DOHH2 (cell line): Measurements from ENCODE around the gene TAF1C.

Experiments used
- H3F3A ChIP-seq: fragments of 200-600 bp; sonication (generic), shearing (Covaris generic); 2 replicates; pipeline ENCODE4 v1.6.0; 2016; ENCODE audit warnings: antibody characterized with exemption, mild to moderate bottlenecking; ENCODE audit not compliant: control insufficient read depth, insufficient read depth
- H3K27ac ChIP-seq: fragments of 200-600 bp; sonication (generic); 2 replicates; pipeline ENCODE4 v1.5.1; 2014; ENCODE audit warnings: low read depth, mild to moderate bottlenecking, low read length, moderate library complexity
- H3K27me3 ChIP-seq: fragments of 200-600 bp; sonication (generic); 2 replicates; pipeline ENCODE4 v1.6.1; 2014; ENCODE audit warnings: mild to moderate bottlenecking, low read length, mixed read lengths; ENCODE audit not compliant: control insufficient read depth
- H3K36me3 ChIP-seq: fragments of 200-600 bp; sonication (generic); 2 replicates; pipeline ENCODE4 v1.6.1; 2014; ENCODE audit warnings: mild to moderate bottlenecking, low read length, moderate library complexity, mixed read lengths; ENCODE audit not compliant: control insufficient read depth
- H3K4me1 ChIP-seq: fragments of 200-600 bp; sonication (generic); 2 replicates; pipeline ENCODE4 v1.6.1; 2014; ENCODE audit warnings: mild to moderate bottlenecking, low read length, mixed read lengths; ENCODE audit not compliant: control insufficient read depth
- H3K4me2 ChIP-seq: fragments of 200-600 bp; sonication (generic); 2 replicates; pipeline ENCODE4 v1.6.0; 2014; ENCODE audit warnings: mild to moderate bottlenecking, low read length, moderate library complexity
- H3K4me3 ChIP-seq: fragments of 200-600 bp; sonication (generic); 2 replicates; pipeline ENCODE4 v1.5.1; 2014; ENCODE audit warnings: mild to moderate bottlenecking, low read length, mixed read lengths
- H3K79me2 ChIP-seq: fragments of 200-600 bp; sonication (generic); 2 replicates; pipeline ENCODE4 v1.6.1; 2014; ENCODE audit warnings: mild to moderate bottlenecking, low read length, mixed read lengths; ENCODE audit not compliant: control insufficient read depth
- H3K9me2 ChIP-seq: fragments of 200-600 bp; sonication (generic); replicated peaks from 2 replicates; pipeline ENCODE4 v1.6.1; 2014; ENCODE audit warnings: mild to moderate bottlenecking, low read length, mixed read lengths; ENCODE audit not compliant: control insufficient read depth
- H3K9me3 ChIP-seq: fragments of 200-600 bp; sonication (generic); 2 replicates; pipeline ENCODE4 v1.6.1; 2014; ENCODE audit warnings: antibody characterized with exemption, low read length, mixed read lengths; ENCODE audit not compliant: control insufficient read depth, insufficient read depth
- H4K20me1 ChIP-seq: fragments of 200-600 bp; sonication (generic); 2 replicates; pipeline ENCODE4 v1.6.0; 2014; ENCODE audit warnings: low read depth, mild to moderate bottlenecking, antibody characterized with exemption, low read length, moderate library complexity; ENCODE audit not compliant: control insufficient read depth, insufficient read depth
- EZH2phosphoT487 ChIP-seq: fragments of 200-600 bp; sonication (generic); IDR thresholded peaks from 2 replicates; pipeline ENCODE4 v1.6.1; 2017; ENCODE audit warnings: borderline replicate concordance, mild to moderate bottlenecking, antibody characterized with exemption, low read length, moderate library complexity, mixed read lengths
- TF ChIP-seq, protein P1 (sequence below): fragments of 200-600 bp; sonication (generic); IDR thresholded peaks from one replicate; pipeline ENCODE4 v1.5.1; 2014; ENCODE audit warnings: antibody characterized with exemption, mild to moderate bottlenecking, low read depth, low read length; ENCODE audit not compliant: poor library complexity, severe bottlenecking

The TAF1C gene

DNA sequence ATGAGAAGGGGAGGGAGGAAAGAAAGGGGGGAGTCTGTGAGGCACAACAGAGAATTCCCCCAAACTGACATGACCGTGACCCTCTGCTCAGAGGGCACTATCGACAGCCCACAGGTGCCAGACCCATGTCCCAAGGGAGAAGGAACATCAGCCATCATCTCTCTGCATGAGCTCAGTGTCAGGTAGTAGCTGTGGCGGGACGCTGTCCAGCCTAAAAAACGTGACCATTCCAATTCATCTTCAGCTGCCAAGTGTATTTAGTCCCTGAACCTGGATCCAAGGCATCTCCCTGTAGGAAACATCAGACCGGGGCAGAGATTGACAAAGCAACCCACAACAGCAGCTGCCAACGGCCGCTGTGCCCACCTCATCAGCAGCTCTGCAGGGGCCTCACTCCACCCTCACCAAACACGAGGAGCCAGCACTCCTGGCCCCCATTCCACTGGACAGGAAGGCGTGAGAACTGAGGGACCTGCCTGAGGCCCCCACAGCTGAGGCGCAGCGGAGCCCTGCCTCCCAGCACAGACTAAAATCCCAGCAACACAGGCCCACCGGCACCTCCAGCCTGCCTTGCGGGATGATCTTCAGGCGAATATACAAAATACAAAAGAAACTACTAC, 8.6 kb downstream of the TAF1C start:
- H3K9me3 ChIP-seq, result no peaks in the 10 kb centered on the region
- peaks cover 47% of the 10 kb centered on the region for H3K36me3 ChIP-seq
- H3K9me2 ChIP-seq, result no peaks in the 10 kb centered on the region
- no peak overlapping the region for H3K4me2 ChIP-seq
- no peaks in the 10 kb centered on the region for H3F3A ChIP-seq
- TF ChIP-seq EZH2phosphoT487, result no peak
- TF ChIP-seq, protein P1, sequence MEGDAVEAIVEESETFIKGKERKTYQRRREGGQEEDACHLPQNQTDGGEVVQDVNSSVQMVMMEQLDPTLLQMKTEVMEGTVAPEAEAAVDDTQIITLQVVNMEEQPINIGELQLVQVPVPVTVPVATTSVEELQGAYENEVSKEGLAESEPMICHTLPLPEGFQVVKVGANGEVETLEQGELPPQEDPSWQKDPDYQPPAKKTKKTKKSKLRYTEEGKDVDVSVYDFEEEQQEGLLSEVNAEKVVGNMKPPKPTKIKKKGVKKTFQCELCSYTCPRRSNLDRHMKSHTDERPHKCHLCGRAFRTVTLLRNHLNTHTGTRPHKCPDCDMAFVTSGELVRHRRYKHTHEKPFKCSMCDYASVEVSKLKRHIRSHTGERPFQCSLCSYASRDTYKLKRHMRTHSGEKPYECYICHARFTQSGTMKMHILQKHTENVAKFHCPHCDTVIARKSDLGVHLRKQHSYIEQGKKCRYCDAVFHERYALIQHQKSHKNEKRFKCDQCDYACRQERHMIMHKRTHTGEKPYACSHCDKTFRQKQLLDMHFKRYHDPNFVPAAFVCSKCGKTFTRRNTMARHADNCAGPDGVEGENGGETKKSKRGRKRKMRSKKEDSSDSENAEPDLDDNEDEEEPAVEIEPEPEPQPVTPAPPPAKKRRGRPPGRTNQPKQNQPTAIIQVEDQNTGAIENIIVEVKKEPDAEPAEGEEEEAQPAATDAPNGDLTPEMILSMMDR, result no peak
- H3K27me3 ChIP-seq, result no peaks in the 10 kb centered on the region
- no peak overlapping the region for H3K27ac ChIP-seq
- H4K20me1 ChIP-seq, result no peaks in the 10 kb centered on the region
- no peaks in the 10 kb centered on the region for H3K4me1 ChIP-seq
- peaks cover 7% of the 10 kb centered on the region for H3K79me2 ChIP-seq
- no peak overlapping the region for H3K4me3 ChIP-seq

DNA sequence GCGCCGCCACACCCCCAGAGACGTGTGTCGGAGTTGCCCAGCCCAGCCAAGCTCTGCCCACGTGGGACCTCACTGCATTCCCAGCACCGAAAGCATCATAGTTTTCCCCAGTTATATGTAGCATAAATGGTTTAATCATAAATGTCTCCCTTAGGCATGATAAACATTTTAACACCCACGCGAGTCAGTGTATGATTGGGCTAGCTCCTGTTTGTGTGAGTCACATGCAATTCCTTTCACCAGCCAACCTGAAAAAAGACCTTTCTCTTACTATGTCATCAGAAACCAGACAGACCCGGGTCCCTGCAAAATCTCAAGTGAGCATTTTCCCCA, 9.2 kb downstream of the TAF1C start:
- Histone ChIP-seq H3K79me2 (peaks cover 2% of the 10 kb centered on the region), H3K27me3 (no peaks in the 10 kb centered on the region), H3K27ac (no peak overlapping the region), H3K9me3 (no peaks in the 10 kb centered on the region), H3K4me2 (no peak overlapping the region), H3K4me3 (no peak overlapping the region), H3F3A (no peaks in the 10 kb centered on the region), H3K9me2 (no peaks in the 10 kb centered on the region), H3K36me3 (peaks cover 41% of the 10 kb centered on the region), H3K4me1 (no peaks in the 10 kb centered on the region), H4K20me1 (no peaks in the 10 kb centered on the region)
- no peak for TF ChIP-seq EZH2phosphoT487
- TF ChIP-seq, protein P1, result no peak

- no peak overlapping the region for H3K4me2 ChIP-seq
Observed at GRCh38 chr16:84176192-84177053, 10.4 kb downstream of the TAF1C start.

More at GRCh38 chr16:84176192-84177053, 10.4 kb downstream of the TAF1C start:
- Histone ChIP-seq H3K27ac (no peak overlapping the region), H3K36me3 (peaks cover 30% of the 10 kb centered on the region), H3K4me1 (no peaks in the 10 kb centered on the region), H4K20me1 (no peaks in the 10 kb centered on the region), H3K9me2 (no peaks in the 10 kb centered on the region), H3K27me3 (no peaks in the 10 kb centered on the region), H3K79me2 (no peaks in the 10 kb centered on the region), H3F3A (no peaks in the 10 kb centered on the region), H3K4me3 (no peak overlapping the region), H3K9me3 (no peaks in the 10 kb centered on the region)
- TF ChIP-seq, protein P1, result no peak
- TF ChIP-seq EZH2phosphoT487, result no peak
